Adrenal gland (tissue), 12 donors: ENCODE data around the gene SCAPER. TPM values are rescaled to one million over a fixed set of nuclear protein-coding genes. Genes with fewer than 3 reads are reported as not detected.

Source experiments
- DNase-seq, 7 donors: peaks; one replicate each; pipeline ENCODE4 v3.0.0-alpha.2; 2019 to 2020
- H3K27ac ChIP-seq, 5 donors: fragments of 200-600 bp; sonication (generic) in 4 of 5; 1 replicate in 3 of 5; 2 replicates in 2 of 5; pipeline versions ENCODE4 v1.5.1 to v1.8.0; 2016 to 2020; ENCODE audit warnings: mild to moderate bottlenecking in 1 of 5
- H3K27me3 ChIP-seq: fragments of 200-600 bp; 2 replicates; pipeline ENCODE4 v1.8.0; 2021
- H3K36me3 ChIP-seq, 2 donors: fragments of 200-600 bp; replicated peaks in 1 of 2; 1 replicate in 1 of 2; 2 replicates in 1 of 2; pipeline versions ENCODE4 v1.5.1 to v1.8.0; 2018 to 2022
- H3K4me1 ChIP-seq, 2 donors: fragments of 200-600 bp; replicated peaks in 1 of 2; 1 replicate in 1 of 2; 2 replicates in 1 of 2; pipeline versions ENCODE4 v1.5.1 to v1.8.0; 2018 to 2021
- H3K4me3 ChIP-seq, 4 donors: fragments of 200-600 bp; sonication (generic) in 3 of 4; one replicate each; pipeline ENCODE4 v1.5.1; 2016 to 2018
- H3K9me3 ChIP-seq, 3 donors: fragments of 200-600 bp; sonication (generic) in 1 of 3; replicated peaks in 1 of 3; 1 replicate in 2 of 3; 2 replicates in 1 of 3; pipeline versions ENCODE4 v1.5.1 to v1.8.0; 2016 to 2021
- POLR2A ChIP-seq, 2 donors: fragments of 450-650 bp; IDR thresholded peaks; one replicate each; pipeline ENCODE4 v1.6.1; 2017; ENCODE audit warnings: antibody characterized with exemption in 2 of 2, mild to moderate bottlenecking in 2 of 2, moderate library complexity in 1 of 2
- WGBS, 4 donors: extraction: QIAGEN DNeasy Blood & Tissue Kit in 2 of 4; methylation state at CpG; one replicate each; pipeline versions ENCODE4 v1.1.5 to v1.1.7; 2013 to 2017; 5-methylcytosine and 5-hydroxymethylcytosine counted together
- intact Hi-C, 2 donors: fragments of 100-400 bp; cut with DNase I; formaldehyde crosslinking; loops; one replicate each; pipeline versions ENCODE4 v1.14.1 to v1.15.0; 2022 to 2023
- polyA plus RNA-seq, 3 donors: library from polyadenylated mRNA; stranded (reverse); fragments of 200-250 nt in 2 of 3; fragments of 350-450 nt in 1 of 3; fragmentation: Illumina TruSeq in 1 of 3; extraction: RNeasy Lipid Tissue Mini Kit (QIAGEN cat#74804) in 1 of 3; gene quantifications; one replicate each; pipeline ENCODE4 v1.2.3, GENCODE V29; 2013 to 2014
- total RNA-seq, 9 donors: library from RNA; depleted of rRNA in 4 of 9; stranded (reverse); fragments of >200 nt in 4 of 9; fragments of 120-200 nt in 1 of 9; fragmentation: NEBNext Ultra II Directional in 1 of 9; extraction: Animal tissue kit (Norgen Biotek cat#: 25700) in 1 of 9; gene quantifications; one replicate each; pipeline versions ENCODE4 v1.1.0 to v1.2.4, GENCODE V29; 2013 to 2023
- TF ChIP-seq, protein P1 (sequence below), 6 experiments: fragments of 450-650 bp in 4 of 6; fragments of 200-600 bp in 2 of 6; sonication (generic) in 1 of 6; IDR thresholded peaks; 1 replicate in 5 of 6; 2 replicates in 1 of 6; pipeline versions ENCODE4 v1.5.1 to v1.8.0; 2016 to 2021; ENCODE audit warnings: antibody characterized with exemption in 6 of 6, mild to moderate bottlenecking in 2 of 6, moderate library complexity in 1 of 6
- donor health status: healthy with polysubstance abuse.
- donor health status: Bipolar disorder and iron deficiency.
- donor health status: DM: yes; HTN: yes; CAD: no.
- donor health status: DM: no; HTN: no; CAD: no.
- donor health status: DM: no; HTN: no; CAD: no.
- donor health status: DM: yes; HTN: yes; CAD: no.

SCAPER gene
- total and polyA plus RNA-seq, 12 donors = 3.9 to 95.3 (median 24.1) TPM

DNA sequence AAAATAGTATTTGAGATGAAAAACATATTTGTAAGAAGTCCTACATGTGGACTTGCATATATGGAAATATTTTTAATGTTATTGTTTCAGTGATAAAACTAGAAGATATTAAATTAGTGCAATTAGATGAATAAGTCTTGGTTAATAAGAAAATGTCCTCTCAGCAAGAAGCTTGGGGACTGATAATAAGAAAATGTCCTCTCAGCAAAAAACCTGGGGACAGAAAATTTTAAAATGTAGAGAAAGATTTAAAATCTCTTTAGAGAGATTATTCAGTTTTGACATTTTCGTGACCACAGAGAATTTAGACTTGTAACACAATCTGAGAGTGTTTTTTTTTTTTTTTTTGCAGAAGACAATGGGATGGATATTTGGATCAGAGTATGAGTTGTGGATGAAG, 412.6 kb downstream of the SCAPER start:
- 92 to 100% (median 96%) methylated on average over 1 of the region's 1 CpG for WGBS, 4 donors
- intact Hi-C loops = no loop called here
- no peaks in the 10 kb centered on the region for H3K36me3 ChIP-seq
- no peaks in the 10 kb centered on the region for H3K4me1 ChIP-seq
- H3K9me3 ChIP-seq = no peaks in the 10 kb centered on the region
- H3K27me3 ChIP-seq = no peaks in the 10 kb centered on the region
- H3K4me3 ChIP-seq = no peak overlapping the region
- TF ChIP-seq POLR2A (IDR thresholded peaks at IDR 0.05) = no peak
- TF ChIP-seq, protein P1, sequence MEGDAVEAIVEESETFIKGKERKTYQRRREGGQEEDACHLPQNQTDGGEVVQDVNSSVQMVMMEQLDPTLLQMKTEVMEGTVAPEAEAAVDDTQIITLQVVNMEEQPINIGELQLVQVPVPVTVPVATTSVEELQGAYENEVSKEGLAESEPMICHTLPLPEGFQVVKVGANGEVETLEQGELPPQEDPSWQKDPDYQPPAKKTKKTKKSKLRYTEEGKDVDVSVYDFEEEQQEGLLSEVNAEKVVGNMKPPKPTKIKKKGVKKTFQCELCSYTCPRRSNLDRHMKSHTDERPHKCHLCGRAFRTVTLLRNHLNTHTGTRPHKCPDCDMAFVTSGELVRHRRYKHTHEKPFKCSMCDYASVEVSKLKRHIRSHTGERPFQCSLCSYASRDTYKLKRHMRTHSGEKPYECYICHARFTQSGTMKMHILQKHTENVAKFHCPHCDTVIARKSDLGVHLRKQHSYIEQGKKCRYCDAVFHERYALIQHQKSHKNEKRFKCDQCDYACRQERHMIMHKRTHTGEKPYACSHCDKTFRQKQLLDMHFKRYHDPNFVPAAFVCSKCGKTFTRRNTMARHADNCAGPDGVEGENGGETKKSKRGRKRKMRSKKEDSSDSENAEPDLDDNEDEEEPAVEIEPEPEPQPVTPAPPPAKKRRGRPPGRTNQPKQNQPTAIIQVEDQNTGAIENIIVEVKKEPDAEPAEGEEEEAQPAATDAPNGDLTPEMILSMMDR (IDR thresholded peaks at IDR 0.05) = no peak
- no peak overlapping the region for H3K27ac ChIP-seq
- no peak for DNase-seq

DNA sequence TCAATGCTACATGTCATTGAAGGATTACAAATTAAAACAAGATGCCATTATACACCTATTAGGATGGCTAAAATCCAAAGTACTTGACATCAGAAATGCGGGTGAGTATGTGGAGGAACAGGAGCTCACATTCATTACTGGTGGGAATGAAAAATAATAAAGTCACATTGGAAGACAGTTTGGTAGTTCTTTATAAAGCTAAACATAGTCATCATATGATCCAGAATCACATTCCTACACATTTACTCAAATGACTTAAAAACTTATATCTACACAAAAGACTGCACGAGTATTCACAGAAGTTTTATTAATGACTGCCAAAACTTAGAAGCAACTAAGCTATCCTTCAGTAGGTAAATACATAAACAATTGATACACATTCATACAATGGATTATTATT, 421.4 kb downstream of the SCAPER start:
- Histone ChIP-seq H3K36me3 (no peaks in the 10 kb centered on the region), H3K27ac (no peak overlapping the region), H3K4me3 (no peak overlapping the region), H3K27me3 (no peaks in the 10 kb centered on the region), H3K9me3 (no peaks in the 10 kb centered on the region), H3K4me1 (no peaks in the 10 kb centered on the region)
- intact Hi-C loops = no loop called here
- 95 to 97% (median 95%) methylated on average over 2 of the region's 2 CpGs for WGBS, 4 donors
- DNase-seq = no peak
- TF ChIP-seq, protein P1 (IDR thresholded peaks at IDR 0.05) = no peak
- TF ChIP-seq POLR2A (IDR thresholded peaks at IDR 0.05) = no peak

DNA sequence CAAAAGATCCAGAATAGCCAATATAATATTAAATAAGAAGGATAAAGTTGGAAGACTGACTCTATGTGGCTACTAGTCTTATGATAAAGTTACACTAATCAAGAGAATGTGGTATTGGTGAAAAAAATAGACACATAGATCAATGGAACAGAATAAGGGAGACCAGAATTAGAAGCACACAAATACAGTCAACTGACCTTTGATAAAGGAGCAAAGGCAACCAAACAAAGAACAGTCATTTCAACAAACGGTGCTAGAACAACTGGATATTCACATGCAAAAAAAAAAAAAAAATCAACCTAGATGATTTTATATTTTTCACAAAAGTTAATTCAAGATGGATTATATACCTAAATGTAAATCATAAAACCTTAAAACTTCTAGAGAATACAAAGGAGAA, 422.1 kb downstream of the SCAPER start:
- no peaks in the 10 kb centered on the region for H3K9me3 ChIP-seq
- TF ChIP-seq, protein P1 (IDR thresholded peaks at IDR 0.05) = no peak
- no peak for TF ChIP-seq POLR2A (IDR thresholded peaks at IDR 0.05)
- no peaks in the 10 kb centered on the region for H3K36me3 ChIP-seq
- H3K4me1 ChIP-seq = no peaks in the 10 kb centered on the region
- WGBS, 4 donors = 73 to 100% (median 89%) methylated on average over 1 of the region's 1 CpG
- intact Hi-C loops = no loop called here
- H3K4me3 ChIP-seq = no peak overlapping the region
- H3K27me3 ChIP-seq = no peaks in the 10 kb centered on the region
- H3K27ac ChIP-seq = no peak overlapping the region
- DNase-seq = no peak

DNA sequence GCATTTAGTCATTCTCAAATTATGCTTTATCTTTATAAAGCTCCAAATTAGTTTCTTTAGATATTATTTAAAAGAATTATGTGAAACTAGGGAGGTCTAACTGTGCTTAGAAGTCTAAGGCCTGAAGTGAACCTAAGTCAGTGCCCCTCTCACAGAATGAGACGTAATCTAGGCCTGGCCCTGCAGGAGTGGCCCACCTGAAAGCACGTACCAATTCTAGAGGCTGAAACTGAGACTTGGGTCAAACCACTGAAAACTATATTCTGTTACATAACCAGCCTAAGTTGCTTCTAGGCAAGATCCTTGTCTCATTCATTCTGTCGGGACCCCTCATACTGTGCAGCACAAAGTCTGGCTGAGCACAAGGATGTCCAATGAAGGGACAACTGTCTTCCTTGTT, 424.9 kb downstream of the SCAPER start:
- Histone ChIP-seq H3K27ac (no peak overlapping the region), H3K4me1 (no peaks in the 10 kb centered on the region), H3K9me3 (no peaks in the 10 kb centered on the region), H3K4me3 (no peak overlapping the region), H3K27me3 (no peaks in the 10 kb centered on the region), H3K36me3 (no peaks in the 10 kb centered on the region)
- DNase-seq = no peak
- intact Hi-C loops = no loop called here
- TF ChIP-seq POLR2A (IDR thresholded peaks at IDR 0.05) = no peak
- TF ChIP-seq, protein P1 (IDR thresholded peaks at IDR 0.05) = no peak
- 94 to 98% (median 96%) methylated on average over 3 of the region's 3 CpGs for WGBS, 4 donors
